Heart right ventricle (tissue), 16 donors: ENCODE measurements around the gene NCAM1. TPM values are rescaled to one million over a fixed set of nuclear protein-coding genes. Genes with fewer than 3 reads are reported as not detected.

Experiments
- ATAC-seq, 8 donors: fragments of 200-7000 bp; cut with Tn5 transposase; one replicate each; pipeline ENCODE4 v1.9.1; 2020; ENCODE audit warnings: mild to moderate bottlenecking in 8 of 8, moderate library complexity in 8 of 8, moderate number of reproducible peaks in 1 of 8
- DNase-seq, 2 donors: peaks; one replicate each; pipeline ENCODE4 v3.0.0-alpha.2; 2020
- H3K27ac ChIP-seq, 10 donors: fragments of 200-600 bp; sonication (generic) in 2 of 10; one replicate each; pipeline versions ENCODE4 v1.5.0 to v1.8.0; 2020 to 2022; ENCODE audit warnings: mild to moderate bottlenecking in 3 of 10
- H3K27me3 ChIP-seq, 7 donors: fragments of 200-600 bp; one replicate each; pipeline ENCODE4 v1.8.0; 2021 to 2022; ENCODE audit warnings: mild to moderate bottlenecking in 2 of 7
- H3K36me3 ChIP-seq, 9 donors: fragments of 200-600 bp; sonication (generic) in 1 of 9; one replicate each; pipeline versions ENCODE4 v1.5.0 to v1.8.0; 2020 to 2022; ENCODE audit warnings: mild to moderate bottlenecking in 2 of 9
- H3K4me1 ChIP-seq, 9 donors: fragments of 200-600 bp; sonication (generic) in 1 of 9; one replicate each; pipeline versions ENCODE4 v1.5.0 to v1.8.0; 2020 to 2022; ENCODE audit warnings: mild to moderate bottlenecking in 4 of 9
- H3K4me3 ChIP-seq, 10 donors: fragments of 200-600 bp; sonication (generic) in 2 of 10; one replicate each; pipeline versions ENCODE4 v1.5.0 to v1.8.0; 2020 to 2022; ENCODE audit warnings: mild to moderate bottlenecking in 7 of 10, moderate library complexity in 2 of 10
- H3K9me3 ChIP-seq, 11 donors: fragments of 200-600 bp in 10 of 11; sonication (generic) in 2 of 11; one replicate each; pipeline versions ENCODE4 v1.5.0 to v1.8.0; 2013 to 2022; ENCODE audit warnings: mild to moderate bottlenecking in 2 of 11, control low read depth in 1 of 11, moderate library complexity in 1 of 11
- WGBS, 2 donors: extraction: QIAGEN DNeasy Blood & Tissue Kit; methylation state at CpG; one replicate each; pipeline ENCODE4 v1.1.7; 2013; ENCODE audit warnings: inconsistent platforms in 1 of 2; 5-methylcytosine and 5-hydroxymethylcytosine counted together
- intact Hi-C, 10 donors: fragments of 100-400 bp; cut with DNase I; formaldehyde crosslinking; loops; one replicate each; pipeline versions ENCODE4 v1.11.1 to v1.14.2; 2022
- polyA plus RNA-seq, 2 donors: library from polyadenylated mRNA; stranded (reverse); fragments of 200-250 nt; gene quantifications; one replicate each; pipeline ENCODE4 v1.2.3, GENCODE V29; 2013
- total RNA-seq, 10 donors: library from RNA; stranded (reverse); fragmentation: NEBNext Ultra II Directional in 3 of 10; extraction: Animal tissue kit (Norgen Biotek cat#: 25700) in 3 of 10; gene quantifications; one replicate each; pipeline versions ENCODE4 v1.2.1 to v1.2.4, GENCODE V29; 2021 to 2023
- TF ChIP-seq, protein P1 (sequence below), 9 donors: fragments of 200-600 bp; sonication (generic) in 2 of 9; IDR thresholded peaks; one replicate each; pipeline versions ENCODE4 v1.5.0 to v1.8.0; 2021 to 2022; ENCODE audit warnings: antibody characterized with exemption in 9 of 9, mild to moderate bottlenecking in 5 of 9, moderate library complexity in 1 of 9
- donor health status: Arrhythmogenic right ventricular cardiomyopathy.
- donor health status: ischemic (EF 13 %, LVEDD 7.1; RV severe dilation, severe dysfunction).
- donor health status: healthy with polysubstance abuse.
- donor health status: DM: no; HTN: yes; CAD: no.
- donor health status: DM: no; HTN: no; CAD: no.
- donor health status: ischemic (EF 25% LVEDD 6.9; RV normal size, moderate dysfunction).
- donor health status: ischemic (EF 25% LVEDD 5.7; RV mildly dilated, moderate dysfunction).
- donor health status: healthy.
- donor health status: DM: yes; HTN: yes; CAD: no.
- donor health status: Ischemic cardiomyopathy.
- donor health status: ischemic (EF 35%, LVEDD 5.7; RV mildly dilated, moderate dysfunction).
- donor health status: nonischemic (EF 11% LVEDD 7.7; RV severe dilation, severe dysfunction).
- donor health status: DM: yes; HTN: yes; CAD: no.
- donor health status: PGD.
- donor health status: ischemic (EF 29% LVEDD 5.4; RV normal size, mild dysfunction).
- donor health status: nonischemic (EF 23%, LVEDD 6.1; RV moderate dilation, normal function).

The NCAM1 gene
- total and polyA plus RNA-seq, 12 donors = 76.8 to 454 (median 328) TPM

DNA sequence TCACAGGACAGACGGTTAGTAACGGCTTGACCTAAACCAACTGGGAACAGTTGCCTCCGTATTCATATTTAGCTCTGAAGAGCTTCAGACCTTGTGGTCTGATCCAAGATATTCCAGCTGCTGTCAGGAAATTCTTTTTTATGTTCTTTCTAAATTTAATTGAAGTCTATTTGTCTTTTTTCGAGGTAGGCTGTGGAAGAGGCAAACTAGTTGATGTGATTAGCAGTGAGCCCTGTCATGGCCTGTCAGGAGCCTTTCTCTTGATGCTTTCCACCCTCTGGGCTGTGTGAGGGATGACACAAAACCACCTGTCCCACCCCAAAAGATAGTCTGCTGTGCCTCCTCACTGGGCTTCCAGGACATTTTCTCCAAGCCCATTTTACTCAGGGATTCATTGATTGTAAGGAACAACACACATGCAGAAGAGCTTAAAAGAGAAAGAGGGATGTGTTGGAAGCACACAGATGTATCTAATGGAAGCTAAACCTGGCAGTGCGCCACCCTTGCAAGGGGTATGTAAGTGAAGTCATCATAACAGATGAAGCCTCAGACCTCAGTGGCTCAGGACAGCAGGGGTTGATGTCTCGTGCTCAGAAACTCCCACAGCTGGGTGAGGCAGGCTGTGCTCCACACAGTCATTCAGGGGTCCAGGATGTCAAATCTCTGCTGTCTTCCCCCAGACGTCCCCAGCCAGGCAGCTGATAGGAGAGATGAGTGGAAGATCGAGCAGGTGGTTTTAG, 170.0 kb downstream of the NCAM1 start:
- WGBS, 2 donors = 63 to 77% methylated on average over 8 of the region's 8 CpGs
- H3K4me1 ChIP-seq = peaks cover 0 to 52% (median 23%) of the 10 kb centered on the region in 9 donors
- no peaks in the 10 kb centered on the region for H3K36me3 ChIP-seq
- intact Hi-C loops = no loop called here
- H3K9me3 ChIP-seq = no peaks in the 10 kb centered on the region
- TF ChIP-seq, protein P1, sequence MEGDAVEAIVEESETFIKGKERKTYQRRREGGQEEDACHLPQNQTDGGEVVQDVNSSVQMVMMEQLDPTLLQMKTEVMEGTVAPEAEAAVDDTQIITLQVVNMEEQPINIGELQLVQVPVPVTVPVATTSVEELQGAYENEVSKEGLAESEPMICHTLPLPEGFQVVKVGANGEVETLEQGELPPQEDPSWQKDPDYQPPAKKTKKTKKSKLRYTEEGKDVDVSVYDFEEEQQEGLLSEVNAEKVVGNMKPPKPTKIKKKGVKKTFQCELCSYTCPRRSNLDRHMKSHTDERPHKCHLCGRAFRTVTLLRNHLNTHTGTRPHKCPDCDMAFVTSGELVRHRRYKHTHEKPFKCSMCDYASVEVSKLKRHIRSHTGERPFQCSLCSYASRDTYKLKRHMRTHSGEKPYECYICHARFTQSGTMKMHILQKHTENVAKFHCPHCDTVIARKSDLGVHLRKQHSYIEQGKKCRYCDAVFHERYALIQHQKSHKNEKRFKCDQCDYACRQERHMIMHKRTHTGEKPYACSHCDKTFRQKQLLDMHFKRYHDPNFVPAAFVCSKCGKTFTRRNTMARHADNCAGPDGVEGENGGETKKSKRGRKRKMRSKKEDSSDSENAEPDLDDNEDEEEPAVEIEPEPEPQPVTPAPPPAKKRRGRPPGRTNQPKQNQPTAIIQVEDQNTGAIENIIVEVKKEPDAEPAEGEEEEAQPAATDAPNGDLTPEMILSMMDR (IDR thresholded peaks at IDR 0.05) = no peak
- H3K27me3 ChIP-seq = no peaks in the 10 kb centered on the region
- peak overlapping the region in 1 of 10 donors; percentile 36 for H3K27ac ChIP-seq
- ATAC-seq (peak in 1 of 8 donors; percentile 20), DNase-seq (no peak)
- no peak overlapping the region for H3K4me3 ChIP-seq

- DNase-seq (no peak), ATAC-seq (peak in 2 of 8 donors; percentile 14 to 63)
- H3K36me3 ChIP-seq = no peaks in the 10 kb centered on the region
- no peaks in the 10 kb centered on the region for H3K27me3 ChIP-seq
- H3K4me3 ChIP-seq = no peak overlapping the region
- WGBS, 2 donors = 64 to 68% methylated on average over 4 of the region's 4 CpGs
- peak overlapping the region in 1 of 10 donors; percentile 30 for H3K27ac ChIP-seq
- TF ChIP-seq, protein P1 (IDR thresholded peaks at IDR 0.05) = no peak
- H3K4me1 ChIP-seq = peaks cover 0 to 38% (median 15%) of the 10 kb centered on the region in 9 donors
- intact Hi-C loops = no loop called here
- no peaks in the 10 kb centered on the region for H3K9me3 ChIP-seq
Observed at GRCh38 chr11:113133071-113133470, 171.9 kb downstream of the NCAM1 start.

DNA sequence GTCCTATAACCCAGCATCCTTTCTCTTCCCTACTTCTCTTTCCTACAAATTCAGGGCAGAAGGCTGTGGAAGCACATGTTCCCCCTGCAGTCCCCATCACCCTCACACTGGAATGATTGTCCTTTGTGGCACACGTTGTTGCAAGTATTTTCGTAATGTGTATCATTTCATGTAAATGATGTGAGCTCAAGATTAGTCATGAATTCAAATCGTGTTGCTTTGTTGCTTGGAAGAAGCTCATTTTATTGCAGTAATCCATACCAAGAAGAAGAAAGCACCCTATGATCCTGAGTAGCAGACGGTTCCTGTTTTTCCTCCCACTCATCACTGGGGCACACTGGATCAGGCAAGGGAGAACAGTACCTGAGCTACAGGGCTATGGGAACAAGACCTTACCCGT, 173.4 kb downstream of the NCAM1 start:
- H3K27ac ChIP-seq = no peak overlapping the region
- TF ChIP-seq, protein P1 (IDR thresholded peaks at IDR 0.05) = no peak
- no peaks in the 10 kb centered on the region for H3K27me3 ChIP-seq
- intact Hi-C loops = no loop called here
- 83 to 87% methylated on average over 5 of the region's 5 CpGs for WGBS, 2 donors
- ATAC-seq (no peak), DNase-seq (no peak)
- H3K9me3 ChIP-seq = no peaks in the 10 kb centered on the region
- peaks cover 0 to 34% (median 19%) of the 10 kb centered on the region in 9 donors for H3K4me1 ChIP-seq
- H3K36me3 ChIP-seq = no peaks in the 10 kb centered on the region
- H3K4me3 ChIP-seq = no peak overlapping the region

GRCh38 chr11:113137713-113138529, 176.7 kb downstream of the NCAM1 start:
- Histone ChIP-seq H3K9me3 (no peaks in the 10 kb centered on the region), H3K27ac (no peak overlapping the region), H3K27me3 (no peaks in the 10 kb centered on the region), H3K36me3 (no peaks in the 10 kb centered on the region), H3K4me3 (no peak overlapping the region), H3K4me1 (peaks cover 0 to 13% (median 4%) of the 10 kb centered on the region in 9 donors)
- no peak for DNase-seq
- TF ChIP-seq, protein P1 (IDR thresholded peaks at IDR 0.05) = no peak
- 67 to 71% methylated on average over 15 of the region's 15 CpGs for WGBS, 2 donors
- intact Hi-C loops = no loop called here
- ATAC-seq = no peak
